Neural progenitor cell (in vitro differentiated cells): ENCODE measurements around the gene PPY. TPM values are rescaled to one million over a fixed set of nuclear protein-coding genes. Genes with fewer than 3 reads are reported as not detected.
A peak's percentile ranks its signal among the peaks of the same experiment; 100 is the strongest.
"Not testable (repeated sequence)": the region's sequence is repeated elsewhere in the genome, so short reads cannot be mapped to it uniquely, and the experiment has no call there.

Experiments used
- DNase-seq: peaks from one replicate; pipeline ENCODE4 v3.0.0-alpha.2; 2016; ENCODE audit warnings: low spot score
- H2AFZ ChIP-seq: fragments of 200-600 bp; sonication (generic); replicated peaks from 2 replicates; pipeline ENCODE4 v1.6.1; 2016; ENCODE audit warnings: antibody characterized with exemption
- H3F3A ChIP-seq: fragments of 200-600 bp; sonication (generic); 2 replicates; pipeline ENCODE4 v1.6.1; 2016; ENCODE audit warnings: antibody characterized with exemption, low read depth
- H3K27ac ChIP-seq: fragments of 200-600 bp; sonication (generic); 2 replicates; pipeline ENCODE4 v1.5.1; 2016; ENCODE audit warnings: mild to moderate bottlenecking
- H3K27me3 ChIP-seq: fragments of 200-600 bp; sonication (generic); 2 replicates; pipeline ENCODE4 v1.6.1; 2016; ENCODE audit warnings: mild to moderate bottlenecking, moderate library complexity
- H3K36me3 ChIP-seq: fragments of 200-600 bp; sonication (generic); 2 replicates; pipeline ENCODE4 v1.5.1; 2016
- H3K4me1 ChIP-seq: fragments of 200-600 bp; sonication (generic); 2 replicates; pipeline ENCODE4 v1.6.1; 2016; ENCODE audit warnings: mixed run types
- H3K4me2 ChIP-seq: fragments of 200-600 bp; sonication (generic); 2 replicates; pipeline ENCODE4 v1.6.1; 2016
- H3K4me3 ChIP-seq: fragments of 200-600 bp; sonication (generic); 2 replicates; pipeline ENCODE4 v1.5.1; 2016
- H3K79me2 ChIP-seq: fragments of 200-600 bp; sonication (generic); 2 replicates; pipeline ENCODE4 v1.6.1; 2016; ENCODE audit warnings: low read depth
- H3K9ac ChIP-seq: fragments of 200-600 bp; sonication (generic); 2 replicates; pipeline ENCODE4 v1.6.1; 2016
- H3K9me3 ChIP-seq: fragments of 200-600 bp; sonication (generic); 2 replicates; pipeline ENCODE4 v1.5.1; 2016; ENCODE audit warnings: low read depth
- H4K20me1 ChIP-seq: fragments of 200-600 bp; sonication (generic); 2 replicates; pipeline ENCODE4 v1.6.1; 2016; ENCODE audit warnings: low read depth
- H3K27ac Mint-ChIP-seq: 3 replicates; pipeline ENCODE4 v1.8.0; 2021; ENCODE audit warnings: mixed read lengths
- H3K27me3 Mint-ChIP-seq: 2 replicates; pipeline ENCODE4 v1.8.0; 2022; ENCODE audit warnings: low read depth, mild to moderate bottlenecking, inconsistent platforms, moderate library complexity, mixed read lengths; ENCODE audit not compliant: insufficient read depth
- H3K36me3 Mint-ChIP-seq: 3 replicates; pipeline ENCODE4 v1.8.0; 2021; ENCODE audit warnings: mixed read lengths
- H3K4me1 Mint-ChIP-seq: 3 replicates; pipeline ENCODE4 v1.8.0; 2021; ENCODE audit warnings: mixed read lengths
- H3K4me3 Mint-ChIP-seq: 3 replicates; pipeline ENCODE4 v1.8.0; 2021; ENCODE audit warnings: mild to moderate bottlenecking, moderate library complexity, mixed read lengths
- H3K9me3 Mint-ChIP-seq: 3 replicates; pipeline ENCODE4 v1.8.0; 2020; ENCODE audit warnings: mixed read lengths
- EZH2 ChIP-seq: fragments of 200-600 bp; sonication (generic); IDR thresholded peaks from 2 replicates; pipeline ENCODE4 v1.6.1; 2017; ENCODE audit warnings: antibody characterized with exemption, mild to moderate bottlenecking, moderate library complexity
- EZH2phosphoT487 ChIP-seq: fragments of 200-600 bp; sonication (generic); IDR thresholded peaks from 2 replicates; pipeline ENCODE4 v1.6.1; 2017; ENCODE audit warnings: antibody characterized with exemption
- total RNA-seq: library from RNA; depleted of rRNA; stranded (reverse); fragments of >200 nt; gene quantifications from 2 replicates; pipeline ENCODE4 v1.2.3, GENCODE V29; 2015; ENCODE audit warnings: low replicate concordance
- TF ChIP-seq, protein P1 (sequence below): fragments of 200-600 bp; sonication (generic); IDR thresholded peaks from 2 replicates; pipeline ENCODE4 v1.5.1; 2017; ENCODE audit warnings: antibody characterized with exemption, mild to moderate bottlenecking

Gene PPY
- total RNA-seq, 1 donor from 2014 or later = not detected

DNA sequence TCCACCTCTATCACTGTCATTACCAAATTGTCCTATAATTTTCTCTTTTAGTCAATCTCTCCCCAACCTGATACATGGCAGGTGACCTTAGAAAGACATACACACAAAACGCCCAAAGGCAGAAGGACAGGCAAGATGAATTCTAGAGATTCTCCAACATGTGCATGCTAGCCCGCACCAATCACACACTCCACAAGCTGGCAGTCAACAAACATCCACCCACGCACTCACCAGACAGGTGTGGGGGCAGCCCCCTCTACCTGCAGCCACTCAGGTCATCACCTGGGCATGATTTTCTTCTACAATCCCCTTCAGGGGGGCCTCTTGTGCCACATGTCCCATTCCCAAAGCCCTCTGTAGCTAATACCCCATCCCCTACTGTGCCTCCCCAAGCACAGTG, 44.4 kb downstream of the PPY start:
- no peak overlapping the region for H3K9ac ChIP-seq
- no peaks in the 10 kb centered on the region for H3K9me3 ChIP-seq
- peaks cover 16% of the 10 kb centered on the region for H3F3A ChIP-seq
- no peak overlapping the region for H3K27ac ChIP-seq
- no peak for TF ChIP-seq EZH2phosphoT487
- TF ChIP-seq, protein P1, sequence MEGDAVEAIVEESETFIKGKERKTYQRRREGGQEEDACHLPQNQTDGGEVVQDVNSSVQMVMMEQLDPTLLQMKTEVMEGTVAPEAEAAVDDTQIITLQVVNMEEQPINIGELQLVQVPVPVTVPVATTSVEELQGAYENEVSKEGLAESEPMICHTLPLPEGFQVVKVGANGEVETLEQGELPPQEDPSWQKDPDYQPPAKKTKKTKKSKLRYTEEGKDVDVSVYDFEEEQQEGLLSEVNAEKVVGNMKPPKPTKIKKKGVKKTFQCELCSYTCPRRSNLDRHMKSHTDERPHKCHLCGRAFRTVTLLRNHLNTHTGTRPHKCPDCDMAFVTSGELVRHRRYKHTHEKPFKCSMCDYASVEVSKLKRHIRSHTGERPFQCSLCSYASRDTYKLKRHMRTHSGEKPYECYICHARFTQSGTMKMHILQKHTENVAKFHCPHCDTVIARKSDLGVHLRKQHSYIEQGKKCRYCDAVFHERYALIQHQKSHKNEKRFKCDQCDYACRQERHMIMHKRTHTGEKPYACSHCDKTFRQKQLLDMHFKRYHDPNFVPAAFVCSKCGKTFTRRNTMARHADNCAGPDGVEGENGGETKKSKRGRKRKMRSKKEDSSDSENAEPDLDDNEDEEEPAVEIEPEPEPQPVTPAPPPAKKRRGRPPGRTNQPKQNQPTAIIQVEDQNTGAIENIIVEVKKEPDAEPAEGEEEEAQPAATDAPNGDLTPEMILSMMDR = no peak
- TF ChIP-seq EZH2 = no peak
- H3K4me3 Mint-ChIP-seq = peak overlapping the region; percentile 4
- no peak for DNase-seq
- H3K9me3 Mint-ChIP-seq = no peaks in the 10 kb centered on the region
- no peaks in the 10 kb centered on the region for H3K27me3 ChIP-seq
- no peak overlapping the region for H3K4me3 ChIP-seq
- peaks cover 35% of the 10 kb centered on the region for H3K4me1 Mint-ChIP-seq
- no peak overlapping the region for H3K27ac Mint-ChIP-seq
- no peak overlapping the region for H3K4me2 ChIP-seq
- peaks cover 4% of the 10 kb centered on the region for H3K27me3 Mint-ChIP-seq
- peaks cover 10% of the 10 kb centered on the region for H3K79me2 ChIP-seq
- peaks cover 10% of the 10 kb centered on the region for H4K20me1 ChIP-seq
- no peaks in the 10 kb centered on the region for H3K36me3 ChIP-seq
- peaks cover 5% of the 10 kb centered on the region for H3K36me3 Mint-ChIP-seq
- no peak overlapping the region for H2AFZ ChIP-seq
- peaks cover 30% of the 10 kb centered on the region for H3K4me1 ChIP-seq

GRCh38 chr17:43894494-43894893, 47.8 kb downstream of the PPY start:
- not testable (repeated sequence) for H3K4me1 ChIP-seq, H3K79me2 ChIP-seq, H3K4me2 ChIP-seq, H3K4me3 ChIP-seq, H3K27me3 Mint-ChIP-seq, H3K4me3 Mint-ChIP-seq, DNase-seq, H3K27ac ChIP-seq, H3K9me3 Mint-ChIP-seq, H3K36me3 ChIP-seq, H3K36me3 Mint-ChIP-seq, H3K27ac Mint-ChIP-seq, H3K27me3 ChIP-seq, H3K9me3 ChIP-seq, H2AFZ ChIP-seq, H3K9ac ChIP-seq, H3F3A ChIP-seq
- H4K20me1 ChIP-seq = peaks cover 15% of the 10 kb centered on the region
- peaks cover 15% of the 10 kb centered on the region for H3K4me1 Mint-ChIP-seq

DNA sequence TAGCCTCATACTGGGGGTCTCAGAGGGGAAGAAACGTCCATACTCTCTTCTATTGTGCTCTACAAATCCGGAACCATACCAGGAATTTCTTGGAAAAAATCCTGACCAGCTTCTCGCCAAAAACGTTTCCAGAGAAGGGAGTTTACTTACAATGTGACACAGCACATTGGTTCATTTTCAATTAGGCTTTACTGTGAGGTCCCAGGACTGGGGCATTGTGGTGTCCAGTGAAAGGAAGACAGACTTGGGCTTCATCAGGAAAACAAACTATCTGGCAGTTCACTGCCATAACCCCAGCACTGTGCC, 49.7 kb downstream of the PPY start:
- Mint-ChIP-seq H3K27ac (no peak overlapping the region), H3K9me3 (no peaks in the 10 kb centered on the region), H3K27me3 (peaks cover 5% of the 10 kb centered on the region), H3K4me1 (peaks cover 15% of the 10 kb centered on the region), H3K4me3 (no peak overlapping the region), H3K36me3 (peaks cover 7% of the 10 kb centered on the region)
- H3K9me3 ChIP-seq = no peaks in the 10 kb centered on the region
- no peak overlapping the region for H3K4me3 ChIP-seq
- H3K79me2 ChIP-seq = no peaks in the 10 kb centered on the region
- H3K36me3 ChIP-seq = no peaks in the 10 kb centered on the region
- H3K9ac ChIP-seq = no peak overlapping the region
- H3K27me3 ChIP-seq = no peaks in the 10 kb centered on the region
- TF ChIP-seq, protein P1 = no peak
- TF ChIP-seq EZH2 (no peak), EZH2phosphoT487 (no peak)
- no peak overlapping the region for H3K27ac ChIP-seq
- no peak overlapping the region for H2AFZ ChIP-seq
- peaks cover 21% of the 10 kb centered on the region for H4K20me1 ChIP-seq
- H3K4me2 ChIP-seq = no peak overlapping the region
- no peak for DNase-seq
- peaks cover 15% of the 10 kb centered on the region for H3K4me1 ChIP-seq
- H3F3A ChIP-seq = no peaks in the 10 kb centered on the region

DNA sequence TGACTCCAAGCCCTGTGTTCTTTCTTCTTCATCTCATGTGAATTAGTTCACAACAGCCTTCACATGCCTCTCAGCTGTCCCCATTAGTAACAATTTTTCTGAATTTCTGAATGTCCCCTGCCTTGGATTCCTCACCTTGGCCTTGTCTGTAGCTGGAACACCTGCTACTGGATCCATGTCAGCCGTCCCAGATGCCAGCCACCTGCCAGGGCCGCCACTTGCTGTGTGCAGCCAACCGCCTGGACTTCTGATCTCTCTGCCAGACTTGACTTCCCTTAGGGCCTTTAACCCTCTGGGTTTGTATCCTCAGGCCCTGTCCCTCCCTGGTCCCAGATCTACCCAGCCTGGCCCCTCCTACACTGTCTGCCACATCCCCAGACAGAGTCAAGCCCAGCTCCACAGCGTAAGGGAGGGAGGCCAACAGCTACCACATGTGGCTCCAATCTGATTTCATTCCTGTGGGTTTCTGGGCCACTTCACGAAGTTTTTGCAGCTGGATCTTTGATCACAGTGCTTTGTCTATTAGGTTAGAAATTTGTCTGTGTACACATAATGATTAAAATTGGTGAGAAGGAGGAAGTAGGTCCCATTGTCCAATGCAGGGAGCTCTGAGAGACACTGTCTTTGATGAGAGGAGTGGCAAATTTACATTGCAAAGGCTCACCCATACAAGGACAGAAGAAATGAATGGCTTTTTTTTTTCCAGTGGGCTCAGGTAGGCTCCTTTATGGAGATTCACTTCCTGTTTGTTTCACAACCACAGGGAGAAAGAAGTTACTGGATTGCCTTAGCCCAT, 50.2 kb downstream of the PPY start:
- H3K9ac ChIP-seq = no peak overlapping the region
- no peak overlapping the region for H3K4me2 ChIP-seq
- Mint-ChIP-seq H3K4me1 (peaks cover 15% of the 10 kb centered on the region), H3K9me3 (no peaks in the 10 kb centered on the region), H3K27me3 (peaks cover 2% of the 10 kb centered on the region), H3K36me3 (peaks cover 4% of the 10 kb centered on the region), H3K4me3 (peak overlapping the region; percentile 73), H3K27ac (no peak overlapping the region)
- TF ChIP-seq, protein P1 = no peak
- no peak for TF ChIP-seq EZH2phosphoT487
- no peak for TF ChIP-seq EZH2
- no peaks in the 10 kb centered on the region for H3K79me2 ChIP-seq
- no peaks in the 10 kb centered on the region for H3F3A ChIP-seq
- no peaks in the 10 kb centered on the region for H3K9me3 ChIP-seq
- DNase-seq = no peak
- peaks cover 21% of the 10 kb centered on the region for H4K20me1 ChIP-seq
- no peaks in the 10 kb centered on the region for H3K27me3 ChIP-seq
- H3K27ac ChIP-seq = no peak overlapping the region
- H2AFZ ChIP-seq = no peak overlapping the region
- no peaks in the 10 kb centered on the region for H3K36me3 ChIP-seq
- H3K4me1 ChIP-seq = peaks cover 15% of the 10 kb centered on the region
- H3K4me3 ChIP-seq = no peak overlapping the region
